H1 (cell line): Measurements from ENCODE around the gene PARP16.
A peak's percentile ranks its signal among the peaks of the same experiment; 100 is the strongest.

ENCODE experiments used
- ASH2L ChIP-seq: fragments of 200-600, 300-600 bp; sonication (generic); IDR thresholded peaks from one replicate; pipeline ENCODE4 v1.7.1; 2017; ENCODE audit warnings: low read length
- EZH2 ChIP-seq: fragments of 200-600 bp; sonication (generic); IDR thresholded peaks from 2 replicates; pipeline ENCODE4 v1.7.1; 2012; ENCODE audit warnings: low read depth, mild to moderate bottlenecking, moderate library complexity, low read length, inconsistent platforms; ENCODE audit not compliant: severe bottlenecking
- JUND ChIP-seq: IDR thresholded peaks from 2 replicates; pipeline ENCODE4 v1.6.1; 2011; ENCODE audit warnings: mild to moderate bottlenecking, improper control_type of control experiment, low read length
- NRF1 ChIP-seq: IDR thresholded peaks from 2 replicates; pipeline ENCODE4 v1.6.1; 2011; ENCODE audit warnings: mild to moderate bottlenecking, low read depth, low read length, improper control_type of control experiment
- POLR2AphosphoS5 ChIP-seq: IDR thresholded peaks from 2 replicates; pipeline ENCODE4 v1.6.1; 2011; ENCODE audit warnings: low read depth, low read length
- SIN3A ChIP-seq, 2 experiments: IDR thresholded peaks in 1 of 2; conservative IDR thresholded peaks in 1 of 2; 2 replicates each; pipeline ENCODE4 v1.6.1; 2011 to 2012; ENCODE audit warnings: low read length in 2 of 2, improper control_type of control experiment in 1 of 2, low read depth in 1 of 2, mild to moderate bottlenecking in 1 of 2
- TF ChIP-seq, protein P1 (sequence below), 3 experiments: IDR thresholded peaks; 1 replicate in 2 of 3; 2 replicates in 1 of 3; pipeline versions ENCODE4 v1.5.1 to v1.6.1; 2011; ENCODE audit warnings: low read length in 3 of 3, mild to moderate bottlenecking in 3 of 3, inconsistent platforms in 2 of 3, low read depth in 1 of 3, moderate library complexity in 1 of 3; ENCODE audit not compliant: insufficient read depth in 1 of 3; ENCODE audit errors: control extremely low read depth in 1 of 3

GRCh38 chr15:65304381-65305149, 17.9 kb upstream of the PARP16 start, which contains the start of gene RNU5B-1:
- peak in 1 of 2 experiments; percentile 24; a peak in 1 of 4 replicates for TF ChIP-seq SIN3A (conservative IDR thresholded peaks at IDR 0.05 in 1 of 2, IDR thresholded peaks at IDR 0.05 in 1 of 2; ENCODE audit: low read depth in 1 of 2, low read length in 2 of 2)
- no peak for TF ChIP-seq NRF1
- TF ChIP-seq, protein P1, sequence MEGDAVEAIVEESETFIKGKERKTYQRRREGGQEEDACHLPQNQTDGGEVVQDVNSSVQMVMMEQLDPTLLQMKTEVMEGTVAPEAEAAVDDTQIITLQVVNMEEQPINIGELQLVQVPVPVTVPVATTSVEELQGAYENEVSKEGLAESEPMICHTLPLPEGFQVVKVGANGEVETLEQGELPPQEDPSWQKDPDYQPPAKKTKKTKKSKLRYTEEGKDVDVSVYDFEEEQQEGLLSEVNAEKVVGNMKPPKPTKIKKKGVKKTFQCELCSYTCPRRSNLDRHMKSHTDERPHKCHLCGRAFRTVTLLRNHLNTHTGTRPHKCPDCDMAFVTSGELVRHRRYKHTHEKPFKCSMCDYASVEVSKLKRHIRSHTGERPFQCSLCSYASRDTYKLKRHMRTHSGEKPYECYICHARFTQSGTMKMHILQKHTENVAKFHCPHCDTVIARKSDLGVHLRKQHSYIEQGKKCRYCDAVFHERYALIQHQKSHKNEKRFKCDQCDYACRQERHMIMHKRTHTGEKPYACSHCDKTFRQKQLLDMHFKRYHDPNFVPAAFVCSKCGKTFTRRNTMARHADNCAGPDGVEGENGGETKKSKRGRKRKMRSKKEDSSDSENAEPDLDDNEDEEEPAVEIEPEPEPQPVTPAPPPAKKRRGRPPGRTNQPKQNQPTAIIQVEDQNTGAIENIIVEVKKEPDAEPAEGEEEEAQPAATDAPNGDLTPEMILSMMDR (IDR thresholded peaks at IDR 0.05; ENCODE audit: control extremely low read depth in 1 of 3, insufficient read depth in 1 of 3, low read depth in 1 of 3, low read length in 3 of 3), result peak; percentile 61 to 80 (median 73)
- no peak for TF ChIP-seq EZH2
- peak; percentile 98 for TF ChIP-seq POLR2AphosphoS5
- TF ChIP-seq ASH2L, result no peak
- peak; percentile 79 for TF ChIP-seq JUND
